GM12801 (cell line): ENCODE results near the gene KRTAP5-5.

ENCODE experiments used
- TF ChIP-seq, protein P1 (sequence below): IDR thresholded peaks from one replicate; pipeline ENCODE4 v1.5.1; 2011; ENCODE audit warnings: control low read depth; ENCODE audit not compliant: insufficient read length; ENCODE audit errors: extremely low read depth

Gene KRTAP5-5

DNA sequence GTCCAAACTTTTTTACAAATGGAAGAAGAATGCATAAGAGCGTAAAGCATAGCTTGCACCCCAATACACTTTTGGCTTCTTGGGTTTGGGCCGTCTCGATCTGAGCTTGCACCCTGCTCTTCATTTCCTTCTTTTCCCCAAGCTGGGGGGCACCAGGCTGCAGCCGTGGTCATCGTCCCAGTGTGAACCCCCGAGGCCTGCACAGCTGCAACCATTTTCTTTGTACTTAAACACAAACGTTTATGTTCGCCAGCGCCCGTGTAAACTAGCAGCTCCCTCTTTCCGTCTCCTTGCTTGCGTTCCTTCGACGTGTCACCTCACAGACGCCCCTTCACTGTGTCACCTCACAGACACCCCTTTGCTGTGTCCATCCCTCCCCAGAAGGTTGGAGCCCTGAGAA is 10.1 kb downstream of the KRTAP5-5 start:
- TF ChIP-seq, protein P1, sequence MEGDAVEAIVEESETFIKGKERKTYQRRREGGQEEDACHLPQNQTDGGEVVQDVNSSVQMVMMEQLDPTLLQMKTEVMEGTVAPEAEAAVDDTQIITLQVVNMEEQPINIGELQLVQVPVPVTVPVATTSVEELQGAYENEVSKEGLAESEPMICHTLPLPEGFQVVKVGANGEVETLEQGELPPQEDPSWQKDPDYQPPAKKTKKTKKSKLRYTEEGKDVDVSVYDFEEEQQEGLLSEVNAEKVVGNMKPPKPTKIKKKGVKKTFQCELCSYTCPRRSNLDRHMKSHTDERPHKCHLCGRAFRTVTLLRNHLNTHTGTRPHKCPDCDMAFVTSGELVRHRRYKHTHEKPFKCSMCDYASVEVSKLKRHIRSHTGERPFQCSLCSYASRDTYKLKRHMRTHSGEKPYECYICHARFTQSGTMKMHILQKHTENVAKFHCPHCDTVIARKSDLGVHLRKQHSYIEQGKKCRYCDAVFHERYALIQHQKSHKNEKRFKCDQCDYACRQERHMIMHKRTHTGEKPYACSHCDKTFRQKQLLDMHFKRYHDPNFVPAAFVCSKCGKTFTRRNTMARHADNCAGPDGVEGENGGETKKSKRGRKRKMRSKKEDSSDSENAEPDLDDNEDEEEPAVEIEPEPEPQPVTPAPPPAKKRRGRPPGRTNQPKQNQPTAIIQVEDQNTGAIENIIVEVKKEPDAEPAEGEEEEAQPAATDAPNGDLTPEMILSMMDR: no peak

DNA sequence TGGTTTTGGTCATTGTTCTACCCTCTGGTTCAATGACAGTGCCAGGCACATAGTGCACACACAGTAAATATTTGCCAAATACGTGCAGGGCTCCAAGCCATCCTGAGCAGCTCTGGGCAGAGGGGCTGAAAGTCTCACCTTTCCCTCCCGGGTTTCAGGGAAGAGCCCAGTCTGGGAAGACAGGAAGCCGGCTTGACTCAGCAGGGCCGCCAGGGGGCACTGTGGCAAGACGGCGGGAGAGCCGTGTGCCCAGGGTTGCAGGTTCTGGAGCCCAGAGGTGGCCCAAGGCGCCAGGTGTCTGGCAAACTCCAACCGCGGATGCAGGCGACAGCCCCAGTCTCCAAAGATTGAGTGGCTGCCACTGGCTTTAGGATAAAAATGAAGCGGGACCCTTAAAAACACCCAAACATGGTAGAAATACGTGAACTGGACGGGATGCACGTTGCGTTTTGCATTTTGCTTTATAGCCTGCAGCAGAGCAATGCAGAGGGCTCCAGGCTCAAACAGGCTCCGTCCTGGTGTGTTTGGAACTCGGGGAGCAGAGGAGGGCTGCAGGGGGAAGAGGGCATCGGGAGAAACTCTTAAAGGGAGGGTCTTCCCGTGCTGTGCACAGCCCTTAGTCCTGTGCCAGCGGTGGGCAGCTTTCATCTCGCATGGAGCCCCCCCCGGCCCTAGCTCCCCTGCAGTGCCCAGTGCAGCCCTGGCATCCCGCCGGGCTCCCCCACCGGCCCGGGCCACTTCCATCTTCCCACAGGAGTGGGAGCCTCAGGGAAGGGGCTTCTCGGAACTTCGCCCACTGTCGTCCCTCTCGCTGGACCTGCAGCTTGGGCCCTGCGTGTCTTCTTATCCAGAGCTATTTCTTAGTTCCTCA is 10.7 kb downstream of the KRTAP5-5 start:
- TF ChIP-seq, protein P1: no peak

DNA sequence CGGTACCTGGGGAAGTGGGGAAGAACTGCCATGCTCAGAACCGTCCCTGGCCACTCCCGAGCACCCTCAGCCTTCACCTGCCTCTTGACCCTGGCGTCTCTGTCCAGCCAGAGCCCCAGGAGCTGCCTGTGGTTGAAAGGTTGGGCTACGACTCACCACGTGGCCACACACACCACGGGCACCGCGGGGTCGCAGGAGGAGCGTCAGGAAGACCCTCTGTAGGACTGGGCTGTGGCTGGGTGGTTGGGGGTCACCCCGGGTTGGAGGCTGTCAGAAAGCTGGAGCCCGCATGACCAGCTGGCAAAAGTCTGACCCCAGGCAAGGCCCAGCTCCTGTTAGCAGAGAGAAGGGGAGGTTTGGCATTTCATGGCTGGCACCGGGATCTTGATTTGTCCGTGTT is 11.5 kb downstream of the KRTAP5-5 start:
- TF ChIP-seq, protein P1: no peak

- TF ChIP-seq, protein P1: no peak
These were observed 12.9 kb downstream of the KRTAP5-5 start for GRCh38 chr11:1642288-1643145.

DNA sequence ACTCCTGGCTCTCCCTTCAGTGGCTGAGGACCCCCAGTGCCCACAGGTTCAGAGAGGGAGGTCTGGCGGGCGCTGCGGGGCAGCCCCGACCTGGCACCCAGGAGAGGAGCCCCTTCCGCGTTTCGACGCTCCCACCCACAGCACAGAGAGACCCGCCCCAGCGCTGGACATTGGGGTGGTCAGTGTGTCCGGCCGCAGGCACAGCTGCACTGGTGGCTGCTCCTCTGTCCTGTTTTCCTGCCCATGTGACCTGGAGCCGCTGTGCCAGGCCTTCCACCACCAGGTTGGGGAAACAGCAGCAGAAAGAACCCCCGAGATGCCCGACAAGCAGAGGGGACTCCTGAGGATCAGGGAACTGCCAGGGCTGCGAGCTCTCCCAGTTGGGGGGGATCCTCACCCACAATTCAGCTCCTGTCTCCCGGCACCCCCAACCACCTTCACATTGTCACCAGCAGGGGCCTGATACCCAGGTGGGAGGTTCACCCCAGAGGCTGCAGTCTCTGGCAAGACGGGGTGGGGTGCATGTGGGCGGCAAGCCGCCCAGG is 13.6 kb downstream of the KRTAP5-5 start:
- TF ChIP-seq, protein P1: no peak

GRCh38 chr11:1644601-1645356 is 15.2 kb downstream of the KRTAP5-5 start:
- TF ChIP-seq, protein P1: no peak
